ENCODE data around the gene GOLGA5. TPM values are rescaled to one million over a fixed set of nuclear protein-coding genes. Genes with fewer than 3 reads are reported as not detected.

GOLGA5 gene
- total and polyA plus RNA-seq, 8 donors, result 35.7 to 39.9 (median 36.9) TPM

GRCh38 chr14:92798811-92799210 is 4.7 kb downstream of the GOLGA5 start:
- H3K36me3 ChIP-seq, result peaks cover 0 to 31% of the 10 kb centered on the region in 2 donors
- peaks cover 19 to 48% of the 10 kb centered on the region in 2 donors for H3K4me1 ChIP-seq
- intact Hi-C loops (cut with DNase I), result no loop called here
- no peaks in the 10 kb centered on the region for H3K9me3 ChIP-seq
- no peaks in the 10 kb centered on the region for H3K27me3 ChIP-seq
- H3K4me3 ChIP-seq, result no peak overlapping the region
- ATAC-seq, result no peak
- H3K27ac ChIP-seq, result no peak overlapping the region
- no peak for TF ChIP-seq CTCF (IDR thresholded peaks at IDR 0.05)
- no peak for DNase-seq

DNA sequence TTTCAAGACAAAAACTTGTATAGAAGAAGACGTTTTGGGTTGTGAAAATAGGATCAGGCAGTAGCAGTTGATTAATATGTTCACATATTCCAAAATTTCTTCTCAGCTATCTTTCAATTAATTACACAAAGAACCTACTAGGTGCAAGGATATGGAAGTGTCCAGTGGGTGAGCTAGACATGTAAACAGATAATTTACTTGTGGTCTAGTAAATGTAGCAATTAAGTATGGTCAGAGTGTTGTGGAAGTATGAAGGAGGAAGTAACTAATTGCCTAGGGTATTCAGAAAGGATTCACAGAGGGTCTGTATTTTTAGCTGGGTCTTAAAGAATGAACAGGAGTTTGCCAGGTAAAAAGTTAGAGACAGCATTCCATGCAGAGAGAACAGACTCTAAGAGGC is 5.9 kb downstream of the GOLGA5 start:
- no peak overlapping the region for H3K4me3 ChIP-seq
- no peaks in the 10 kb centered on the region for H3K9me3 ChIP-seq
- H3K27me3 ChIP-seq, result no peaks in the 10 kb centered on the region
- peak overlapping the region in 1 of 2 donors; percentile 48 for H3K27ac ChIP-seq
- intact Hi-C loops (cut with DNase I), result no loop called here
- no peak for TF ChIP-seq CTCF (IDR thresholded peaks at IDR 0.05)
- ATAC-seq (no peak), DNase-seq (no peak)
- peaks cover 19 to 44% of the 10 kb centered on the region in 2 donors for H3K4me1 ChIP-seq
- H3K36me3 ChIP-seq, result peaks cover 0 to 42% of the 10 kb centered on the region in 2 donors

GRCh38 chr14:92800525-92800924 is 6.4 kb downstream of the GOLGA5 start:
- Histone ChIP-seq H3K36me3 (peaks cover 0 to 42% of the 10 kb centered on the region in 2 donors), H3K27ac (peak overlapping the region in 1 of 2 donors; percentile 48), H3K4me3 (no peak overlapping the region), H3K9me3 (no peaks in the 10 kb centered on the region), H3K4me1 (peaks cover 15 to 39% of the 10 kb centered on the region in 2 donors), H3K27me3 (no peaks in the 10 kb centered on the region)
- no peak for TF ChIP-seq CTCF (IDR thresholded peaks at IDR 0.05)
- ATAC-seq (no peak), DNase-seq (no peak)
- intact Hi-C loops (cut with DNase I), result no loop called here

GRCh38 chr14:92801917-92802316 is 7.8 kb downstream of the GOLGA5 start:
- no peak for TF ChIP-seq CTCF (IDR thresholded peaks at IDR 0.05)
- H3K4me1 ChIP-seq, result peaks cover 6 to 29% of the 10 kb centered on the region in 2 donors

DNA sequence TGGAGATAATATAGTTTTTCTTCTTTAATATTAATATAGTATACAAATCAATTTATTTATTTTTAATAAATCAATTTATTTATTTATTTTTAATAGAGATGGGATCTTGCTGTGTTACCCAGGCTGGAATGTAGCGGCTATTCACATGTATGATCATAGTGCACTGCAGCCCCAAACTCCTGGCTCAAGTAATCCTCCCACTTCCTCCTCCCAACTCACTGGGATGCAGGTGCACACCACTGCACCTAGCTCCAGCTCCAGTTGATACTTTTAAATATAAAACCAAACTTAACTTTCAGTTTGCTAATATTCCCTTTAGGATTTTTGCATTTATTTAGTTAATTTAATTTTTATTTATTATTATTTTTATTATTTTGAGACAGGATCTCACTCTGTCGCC is 8.6 kb downstream of the GOLGA5 start:
- Histone ChIP-seq H3K27me3 (no peaks in the 10 kb centered on the region), H3K36me3 (peaks cover 0 to 52% of the 10 kb centered on the region in 2 donors), H3K27ac (no peak overlapping the region), H3K9me3 (no peaks in the 10 kb centered on the region), H3K4me1 (peaks cover 6 to 29% of the 10 kb centered on the region in 2 donors), H3K4me3 (no peak overlapping the region)
- intact Hi-C loops (cut with DNase I), result no loop called here
- ATAC-seq, result no peak
- no peak for DNase-seq
- TF ChIP-seq CTCF (IDR thresholded peaks at IDR 0.05), result no peak

More at GRCh38 chr14:92801917-92802316, 7.8 kb downstream of the GOLGA5 start:
- peaks cover 0 to 51% of the 10 kb centered on the region in 2 donors for H3K36me3 ChIP-seq
- no peak overlapping the region for H3K4me3 ChIP-seq
- intact Hi-C loops (cut with DNase I), result no loop called here
- no peaks in the 10 kb centered on the region for H3K9me3 ChIP-seq
- H3K27ac ChIP-seq, result no peak overlapping the region
- ATAC-seq (no peak), DNase-seq (no peak)
- H3K27me3 ChIP-seq, result no peaks in the 10 kb centered on the region

Data from left lung (tissue), 10 donors.